Measurements from ENCODE around the gene MYL9. TPM values are rescaled to one million over a fixed set of nuclear protein-coding genes. Genes with fewer than 3 reads are reported as not detected.

MYL9 gene
- polyA plus RNA-seq, 10 donors, result 367 to 656 (median 525) TPM

DNA sequence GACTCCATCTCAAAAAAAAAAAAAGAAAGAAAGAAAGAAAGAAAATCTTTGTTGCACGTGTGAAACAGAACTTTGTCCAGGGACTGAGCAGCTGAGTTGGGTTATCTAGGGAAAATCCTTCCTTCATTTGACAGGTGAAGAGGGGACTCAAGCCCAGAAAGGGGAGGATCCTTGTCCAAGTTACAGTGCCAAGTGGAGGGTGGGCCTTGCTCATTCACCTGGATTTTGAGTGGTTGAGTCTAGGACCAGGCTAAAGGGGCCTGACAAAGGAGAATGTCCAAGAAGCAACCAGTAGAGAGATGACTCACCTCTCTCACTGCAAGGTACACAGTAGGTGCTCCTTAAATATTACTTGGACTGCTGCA, 34.7 kb downstream of the MYL9 start:
- DNase-seq, result no peak

GRCh38 chr20:36578356-36579041, 37.2 kb downstream of the MYL9 start:
- no peak for DNase-seq

DNA sequence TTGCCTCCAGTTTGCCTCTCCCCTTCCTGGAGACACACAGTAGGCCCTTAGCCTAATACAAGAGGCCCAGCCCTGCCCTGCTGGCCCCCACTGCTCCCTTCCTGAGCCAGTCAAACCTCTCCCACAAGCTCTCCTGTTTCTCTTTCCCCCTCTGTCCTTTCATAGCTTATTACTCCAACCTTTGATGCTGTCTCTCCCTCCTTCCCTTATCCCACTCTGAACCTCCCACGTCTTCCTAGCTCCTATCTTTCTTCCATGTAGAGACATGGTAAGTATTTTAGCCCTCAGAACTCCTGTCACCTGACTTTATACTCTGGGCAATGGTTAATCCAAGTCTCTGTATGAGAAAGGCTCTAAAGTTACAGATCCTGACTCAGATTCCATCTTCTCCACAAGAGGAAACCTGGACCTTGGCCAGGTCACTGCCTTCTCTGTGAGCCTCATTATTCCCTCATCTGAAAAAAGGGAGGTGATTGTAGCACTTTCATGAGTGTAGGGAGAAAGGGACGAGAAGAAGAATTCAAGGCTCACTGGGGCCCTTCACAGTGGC, 38.8 kb downstream of the MYL9 start:
- no peak for DNase-seq

DNA sequence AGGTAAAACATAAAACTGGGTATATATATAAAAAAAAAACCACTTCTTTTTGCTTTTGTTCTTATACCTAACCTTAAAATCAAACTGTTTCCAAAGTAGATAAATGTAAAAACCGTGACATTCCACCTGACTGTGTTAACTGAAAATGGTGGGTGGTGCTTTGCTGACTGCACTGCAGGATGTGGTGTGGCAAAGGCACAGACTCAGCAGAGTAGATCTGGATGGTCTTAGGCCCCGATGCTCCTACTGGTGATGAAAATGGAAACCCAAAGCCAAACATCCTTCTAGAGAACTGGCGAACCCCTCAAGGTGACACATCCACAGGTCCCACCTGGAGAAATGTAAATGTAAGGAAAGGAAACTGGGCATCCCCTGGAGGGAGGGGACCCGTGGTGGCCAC, 41.0 kb downstream of the MYL9 start:
- DNase-seq, result no peak

GRCh38 chr20:36582821-36583220, 41.5 kb downstream of the MYL9 start:
- no peak for DNase-seq

GRCh38 chr20:36584018-36584481, 42.7 kb downstream of the MYL9 start:
- no peak for DNase-seq

- peak in 1 of 3 donors; percentile 22 for DNase-seq
Observed at GRCh38 chr20:36585410-36586125, 44.2 kb downstream of the MYL9 start.

DNA sequence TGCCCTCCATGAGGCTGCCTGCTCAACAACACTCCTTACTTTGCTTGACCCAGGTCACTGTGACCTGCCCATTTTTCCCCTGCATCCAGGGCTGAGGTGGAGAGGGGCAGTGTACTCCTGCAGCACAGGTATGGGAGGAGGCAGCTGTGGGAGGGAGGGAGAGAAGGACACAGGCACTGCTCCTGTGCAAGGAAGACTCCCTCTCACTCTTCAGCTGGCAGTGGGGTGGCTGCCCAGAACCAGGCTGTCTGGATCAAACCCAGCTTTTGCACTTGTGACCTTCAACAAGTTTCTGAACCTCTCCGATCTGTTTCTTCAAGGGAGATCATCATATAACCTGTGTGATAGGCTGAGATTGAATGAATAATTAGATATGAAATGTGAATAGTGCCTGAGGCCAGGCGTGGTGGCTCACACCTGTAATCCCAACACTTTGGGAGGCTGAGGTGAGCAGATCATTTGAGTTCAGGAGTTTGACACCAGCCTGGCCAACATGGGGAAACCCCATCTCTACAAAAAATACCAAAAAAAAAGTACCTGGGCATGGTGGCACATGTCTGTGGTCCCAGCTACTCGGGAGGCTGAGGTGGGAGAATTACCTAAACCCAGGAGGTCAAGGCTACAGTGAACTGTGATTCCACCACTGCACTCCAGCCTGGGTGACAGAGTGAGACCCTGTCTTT, 46.2 kb downstream of the MYL9 start:
- no peak for DNase-seq

DNA sequence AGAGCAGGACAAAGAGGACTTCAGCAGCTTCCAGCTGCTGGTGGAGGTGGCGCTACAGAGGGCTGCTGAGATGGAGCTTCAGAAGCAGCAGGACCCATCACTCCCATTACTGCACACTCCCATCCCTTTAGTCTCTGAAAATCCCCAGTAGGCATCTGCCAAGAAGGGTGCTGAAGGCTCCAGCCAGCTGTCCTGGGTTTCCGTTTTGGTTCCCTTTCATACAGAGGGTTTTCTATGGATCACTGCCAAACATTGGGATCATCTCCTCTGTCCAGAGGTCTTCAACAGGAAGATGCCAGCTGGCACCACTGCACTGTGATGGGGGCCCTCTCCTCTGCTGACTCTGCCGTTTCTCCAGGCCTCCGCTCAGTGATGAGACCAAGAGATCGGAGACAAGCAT, 50.0 kb downstream of the MYL9 start:
- DNase-seq, result peak in 2 of 3 donors; percentile 36 to 47

DNA sequence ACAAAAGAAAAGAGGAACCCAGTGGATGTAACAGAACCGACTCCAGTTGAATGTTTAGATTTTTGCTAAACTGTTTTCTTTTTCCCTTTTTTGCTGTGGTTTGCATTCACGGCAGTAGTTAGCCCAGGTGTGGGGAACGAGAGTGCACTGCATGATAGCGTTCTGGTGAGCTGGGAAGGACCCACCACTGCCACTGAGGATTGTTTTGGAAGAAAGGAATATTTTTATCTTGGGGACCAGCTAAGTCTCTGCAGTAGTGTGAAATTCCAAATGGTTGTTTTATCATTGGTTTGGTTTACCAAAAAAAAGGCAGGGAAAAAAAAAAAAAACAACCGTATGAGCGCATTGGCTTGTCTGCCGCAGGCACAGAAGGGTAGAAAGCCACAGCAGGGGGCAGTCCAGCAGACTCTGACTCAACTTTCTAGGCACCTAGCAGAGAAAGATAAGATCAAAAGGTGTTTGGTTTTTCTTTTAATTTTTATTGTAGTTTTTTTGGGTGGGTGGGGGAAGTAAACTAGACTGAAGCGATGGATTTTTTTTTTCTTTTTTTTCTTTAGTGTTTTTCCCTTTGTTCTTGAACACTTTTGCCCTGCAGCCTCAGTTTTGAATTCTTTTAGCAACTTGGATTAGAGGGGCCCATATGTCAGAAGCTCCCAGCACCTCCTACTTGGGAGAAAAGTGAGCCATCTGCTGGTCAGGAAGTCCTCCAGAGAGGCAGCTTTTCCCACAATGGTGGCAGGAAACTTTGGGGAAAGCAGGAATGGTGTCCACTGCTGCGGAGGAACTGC, 50.7 kb downstream of the MYL9 start:
- DNase-seq, result peak in 2 of 3 donors; percentile 26 to 51

DNA sequence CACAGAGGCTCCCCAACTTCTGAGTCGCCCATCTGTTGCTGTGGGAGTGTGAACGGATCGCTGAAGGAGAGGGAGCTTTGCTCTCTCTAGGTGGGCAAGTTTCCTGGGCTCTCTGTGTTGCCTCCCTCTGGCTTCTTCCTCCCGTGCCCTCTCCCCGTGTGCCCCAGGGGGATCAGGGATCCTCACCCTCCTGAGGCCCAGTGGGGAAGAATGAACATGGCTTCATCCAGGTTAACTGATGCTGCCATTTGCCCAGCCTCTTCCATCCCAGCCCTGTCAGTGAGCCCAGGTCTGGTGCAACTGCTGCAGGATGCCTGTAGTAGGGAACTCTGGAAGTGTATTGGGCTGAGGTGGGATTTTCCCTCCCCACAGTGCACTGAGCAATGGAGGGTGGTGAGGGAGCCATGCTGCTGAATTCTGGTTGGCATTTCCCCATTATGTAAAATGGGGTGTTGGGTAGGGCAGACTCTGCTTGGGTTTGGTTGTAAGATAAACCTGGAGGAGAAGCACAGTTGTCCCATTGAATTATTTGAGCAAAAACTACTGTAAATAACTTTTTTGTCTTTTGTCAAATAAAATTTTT, 52.1 kb downstream of the MYL9 start:
- DNase-seq, result no peak

GRCh38 chr20:36599912-36600345, 58.6 kb downstream of the MYL9 start:
- no peak for DNase-seq

Other genes starting within 250 kb of the MYL9 start
- gene DLGAP4, start 235.2 kb upstream of the MYL9 start, polyA plus RNA-seq (ENCODE audit: insufficient read length in 10 of 10), result 10 to 100 TPM; 45.1 to 60.9 (median 53.8) TPM
- 10 to 100 TPM; 18.7 to 28.2 (median 22.1) TPM for gene TGIF2, start 32.1 kb downstream of the MYL9 start, polyA plus RNA-seq (ENCODE audit: insufficient read length in 10 of 10)
- gene RAB5IF, start 64.3 kb downstream of the MYL9 start, polyA plus RNA-seq (ENCODE audit: insufficient read length in 10 of 10), result 10 to 100 TPM; 33.3 to 46.9 (median 42.2) TPM
- 1 to 10 TPM in 1 of 10 donors, under 1 TPM in 9; 0.18 to 1.2 (median 0.31) TPM for gene SLA2, start 104.7 kb downstream of the MYL9 start, polyA plus RNA-seq (ENCODE audit: insufficient read length in 10 of 10)
- 10 to 100 TPM; 14.0 to 21.4 (median 18.5) TPM for gene NDRG3, start 204.6 kb downstream of the MYL9 start, polyA plus RNA-seq (ENCODE audit: insufficient read length in 10 of 10)
- gene DSN1, start 232.2 kb downstream of the MYL9 start, polyA plus RNA-seq (ENCODE audit: insufficient read length in 10 of 10), result 10 to 100 TPM in 5 of 10 donors, 1 to 10 TPM in 5; 7.9 to 15.2 (median 10.1) TPM